PC-3 (cell line): ENCODE results near the gene SARDH. TPM values are rescaled to one million over a fixed set of nuclear protein-coding genes. Genes with fewer than 3 reads are reported as not detected.

Source experiments
- ATAC-seq: fragments of 200-7000 bp; cut with Tn5 transposase; 2 replicates; pipeline ENCODE4 v1.9.1; 2020; ENCODE audit warnings: mild to moderate bottlenecking, moderate library complexity
- BruUV-seq: library from RNA; stranded (reverse); fragments of 400-500 nt; replicated peaks from 2 replicates; lab custom pipeline; 2021; lab: Mats Ljungman, UMichigan
- CTCF ChIA-PET: fragments of 300-600 bp; sonication (Branson Sonifier 250); formaldehyde crosslinking; loops from one replicate; lab custom pipeline; 2022; ENCODE audit warnings: antibody characterized with exemption; lab: Charles Lee
- POLR2A ChIA-PET: fragments of 300-600 bp; sonication (Branson Sonifier 250); formaldehyde crosslinking; loops from one replicate; lab custom pipeline; 2022; ENCODE audit warnings: antibody characterized with exemption; ENCODE audit not compliant: unreplicated experiment; lab: Charles Lee
- DNase-seq: peaks from one replicate; pipeline ENCODE4 v3.0.0-alpha.2; 2015
- H2AFZ ChIP-seq: fragments of 300-600 bp; sonication (generic); 2 replicates; pipeline ENCODE4 v1.6.0; 2016; ENCODE audit warnings: antibody characterized with exemption, low read length
- H3F3A ChIP-seq: fragments of 300-600 bp; sonication (generic); one replicate; pipeline ENCODE4 v1.6.0; 2017; ENCODE audit warnings: antibody characterized with exemption, low read length, control low read depth, mild to moderate bottlenecking; ENCODE audit not compliant: unreplicated experiment
- H3K27ac ChIP-seq: fragments of 300-600 bp; sonication (generic); 2 replicates; pipeline ENCODE4 v1.5.1; 2016; ENCODE audit warnings: mild to moderate bottlenecking, low read length
- H3K27me3 ChIP-seq: fragments of 300-600 bp; sonication (generic); 2 replicates; pipeline ENCODE4 v1.6.1; 2016; ENCODE audit warnings: low read length, mixed read lengths
- H3K36me3 ChIP-seq: fragments of 300-600 bp; sonication (generic); 2 replicates; pipeline ENCODE4 v1.6.1; 2016; ENCODE audit warnings: low read depth, mixed run types, low read length, mixed read lengths
- H3K4me1 ChIP-seq: fragments of 300-600 bp; sonication (generic); 2 replicates; pipeline ENCODE4 v1.5.1; 2016; ENCODE audit warnings: low read length; ENCODE audit not compliant: insufficient read depth
- H3K4me2 ChIP-seq: fragments of 300-600 bp; sonication (generic); 2 replicates; pipeline ENCODE4 v1.6.0; 2016; ENCODE audit warnings: low read length
- H3K4me3 ChIP-seq: fragments of 300-600 bp; sonication (generic); 2 replicates; pipeline ENCODE4 v1.5.1; 2016; ENCODE audit warnings: mild to moderate bottlenecking, low read length, mixed read lengths
- H3K79me2 ChIP-seq: fragments of 300-600 bp; sonication (generic); 2 replicates; pipeline ENCODE4 v1.6.1; 2017; ENCODE audit warnings: low read length, mixed read lengths
- H3K9ac ChIP-seq: fragments of 300-600 bp; sonication (generic); 2 replicates; pipeline ENCODE4 v1.6.0; 2016; ENCODE audit warnings: mild to moderate bottlenecking, low read length
- H3K9me2 ChIP-seq: fragments of 300-600 bp; sonication (generic); replicated peaks from 2 replicates; pipeline ENCODE4 v1.6.1; 2016; ENCODE audit warnings: mixed run types, low read length, mixed read lengths
- H3K9me3 ChIP-seq: fragments of 300-600 bp; sonication (generic); 2 replicates; pipeline ENCODE4 v1.6.1; 2016; ENCODE audit warnings: low read length, mixed read lengths
- H4K20me1 ChIP-seq: fragments of 300-600 bp; sonication (generic); 2 replicates; pipeline ENCODE4 v1.6.1; 2016; ENCODE audit warnings: low read length, mixed read lengths
- CTCF ChIP-seq: fragments of 300-600 bp; sonication (generic); conservative IDR thresholded peaks from 2 replicates; pipeline ENCODE4 v1.5.1; 2017; ENCODE audit warnings: antibody characterized with exemption, low read depth, mild to moderate bottlenecking, low read length
- EZH2 ChIP-seq: fragments of 300-600 bp; sonication (generic); IDR thresholded peaks from one replicate; pipeline ENCODE4 v1.6.1; 2017; ENCODE audit warnings: antibody characterized with exemption, mild to moderate bottlenecking, low read length; ENCODE audit not compliant: unreplicated experiment
- EZH2phosphoT487 ChIP-seq: fragments of 300-600 bp; sonication (generic); IDR thresholded peaks from 2 replicates; pipeline ENCODE4 v1.6.1; 2018; ENCODE audit warnings: mild to moderate bottlenecking, antibody characterized with exemption, low read length, borderline replicate concordance
- intact Hi-C: fragments of 100-400 bp; cut with micrococcal nuclease; formaldehyde crosslinking; loops from 2 replicates; pipeline ENCODE4 v1.9.0; 2023
- total RNA-seq: library from RNA; depleted of rRNA; stranded (reverse); fragments of >200 nt; gene quantifications from 2 replicates; pipeline ENCODE4 v1.2.3, GENCODE V29; 2014

Gene SARDH
- total RNA-seq, 1 experiment from 2014 or later, result 3.4 TPM

- DNase-seq, result no peak
These were observed 29.0 kb downstream of the SARDH start for GRCh38 chr9:133709015-133709611.

GRCh38 chr9:133708246-133709014 is 29.7 kb downstream of the SARDH start:
- H2AFZ ChIP-seq, result no peak overlapping the region
- H3F3A ChIP-seq, result no peaks in the 10 kb centered on the region
- no peaks in the 10 kb centered on the region for H3K9me2 ChIP-seq
- no peaks in the 10 kb centered on the region for H3K27me3 ChIP-seq
- no peaks in the 10 kb centered on the region for H4K20me1 ChIP-seq
- DNase-seq (no peak), ATAC-seq (no peak)
- H3K4me2 ChIP-seq, result no peak overlapping the region
- CTCF ChIA-PET, result no interaction called here
- intact Hi-C loops, result no loop called here
- H3K36me3 ChIP-seq, result no peaks in the 10 kb centered on the region
- no peaks in the 10 kb centered on the region for H3K9me3 ChIP-seq
- TF ChIP-seq CTCF (no peak), EZH2 (no peak), EZH2phosphoT487 (no peak)
- H3K4me3 ChIP-seq, result no peak overlapping the region
- BruUV-seq, result no TSS peak
- H3K9ac ChIP-seq, result no peak overlapping the region
- no peak overlapping the region for H3K27ac ChIP-seq
- no peaks in the 10 kb centered on the region for H3K4me1 ChIP-seq
- no peaks in the 10 kb centered on the region for H3K79me2 ChIP-seq
- POLR2A ChIA-PET, result no interaction called here

More at GRCh38 chr9:133709015-133709611, 29.0 kb downstream of the SARDH start:
- ChIA-PET POLR2A (no interaction called here), CTCF (no interaction called here)
- Histone ChIP-seq H3K4me1 (no peaks in the 10 kb centered on the region), H3K27me3 (no peaks in the 10 kb centered on the region), H3K4me2 (no peak overlapping the region), H3K36me3 (no peaks in the 10 kb centered on the region), H2AFZ (no peak overlapping the region), H3F3A (no peaks in the 10 kb centered on the region), H3K4me3 (no peak overlapping the region), H3K9me3 (no peaks in the 10 kb centered on the region), H3K27ac (no peak overlapping the region), H3K9ac (no peak overlapping the region), H4K20me1 (no peaks in the 10 kb centered on the region), H3K79me2 (no peaks in the 10 kb centered on the region), H3K9me2 (no peaks in the 10 kb centered on the region)
- no peak for TF ChIP-seq EZH2phosphoT487
- TF ChIP-seq EZH2, result no peak
- no peak for TF ChIP-seq CTCF
- intact Hi-C loops, result no loop called here
- no peak for ATAC-seq
- BruUV-seq, result no TSS peak

- Histone ChIP-seq H3K27me3 (no peaks in the 10 kb centered on the region), H3K4me1 (no peaks in the 10 kb centered on the region), H3K9ac (no peak overlapping the region), H3F3A (no peaks in the 10 kb centered on the region), H3K4me2 (no peak overlapping the region), H3K9me3 (no peaks in the 10 kb centered on the region), H3K79me2 (no peaks in the 10 kb centered on the region), H3K27ac (no peak overlapping the region), H3K36me3 (no peaks in the 10 kb centered on the region), H3K4me3 (no peak overlapping the region), H4K20me1 (no peaks in the 10 kb centered on the region), H3K9me2 (no peaks in the 10 kb centered on the region), H2AFZ (no peak overlapping the region)
- intact Hi-C loops, result no loop called here
- ChIA-PET CTCF (no interaction called here), POLR2A (no interaction called here)
- BruUV-seq, result no TSS peak
- TF ChIP-seq EZH2phosphoT487, result no peak
- no peak for TF ChIP-seq CTCF
- no peak for DNase-seq
- no peak for ATAC-seq
These were observed 30.3 kb downstream of the SARDH start for GRCh38 chr9:133707763-133708245.
